Parathyroid adenoma (tissue), 2 donors: ENCODE measurements around the gene PRKAR1B.
A peak's percentile ranks its signal among the peaks of the same experiment; 100 is the strongest.

Source experiments
- H2AFZ ChIP-seq: fragments of 300-600 bp; sonication (generic); one replicate; pipeline ENCODE4 v1.7.0; 2017; ENCODE audit warnings: antibody characterized with exemption, mild to moderate bottlenecking
- H3K27ac ChIP-seq: fragments of 300-600 bp; sonication (generic); one replicate; pipeline ENCODE4 v1.7.0; 2017
- H3K27me3 ChIP-seq: fragments of 300-600 bp; sonication (generic); one replicate; pipeline ENCODE4 v1.7.0; 2017; ENCODE audit warnings: low read length; ENCODE audit not compliant: control insufficient read depth, insufficient read depth
- H3K36me3 ChIP-seq: fragments of 300-600 bp; sonication (generic); one replicate; pipeline ENCODE4 v1.7.0; 2017; ENCODE audit warnings: low read length; ENCODE audit not compliant: control insufficient read depth, insufficient read depth
- H3K4me1 ChIP-seq: fragments of 300-600 bp; sonication (generic); one replicate; pipeline ENCODE4 v1.7.0; 2017; ENCODE audit warnings: control low read depth
- H3K4me2 ChIP-seq: fragments of 300-600 bp; sonication (generic); one replicate; pipeline ENCODE4 v1.7.0; 2017; ENCODE audit warnings: low read length
- H3K4me3 ChIP-seq: fragments of 300-600 bp; sonication (generic); one replicate; pipeline ENCODE4 v1.7.0; 2017; ENCODE audit warnings: low read depth, low read length
- H3K79me2 ChIP-seq: fragments of 300-600 bp; sonication (generic); one replicate; pipeline ENCODE4 v1.7.0; 2017; ENCODE audit warnings: control low read depth
- H3K9ac ChIP-seq: fragments of 300-600 bp; sonication (generic); one replicate; pipeline ENCODE4 v1.7.0; 2017; ENCODE audit warnings: mild to moderate bottlenecking
- H3K9me3 ChIP-seq: fragments of 300-600 bp; sonication (generic); one replicate; pipeline ENCODE4 v1.7.0; 2017; ENCODE audit warnings: low read length; ENCODE audit not compliant: control insufficient read depth
- CTCF ChIP-seq: fragments of 300-600 bp; sonication (generic); IDR thresholded peaks from one replicate; pipeline ENCODE4 v1.7.0; 2017; ENCODE audit warnings: antibody characterized with exemption, mild to moderate bottlenecking
- donor health status: primary hyperparathyroidism.

The PRKAR1B gene

GRCh38 chr7:611281-611810 is 115.7 kb downstream of the PRKAR1B start:
- Histone ChIP-seq H2AFZ (no peak overlapping the region), H3K4me1 (peaks cover 5% of the 10 kb centered on the region), H3K36me3 (no peaks in the 10 kb centered on the region), H3K27ac (peak overlapping the region; percentile 30), H3K9me3 (no peaks in the 10 kb centered on the region), H3K9ac (no peak overlapping the region), H3K4me3 (no peak overlapping the region), H3K79me2 (no peaks in the 10 kb centered on the region), H3K27me3 (no peaks in the 10 kb centered on the region), H3K4me2 (no peak overlapping the region)
- no peak for TF ChIP-seq CTCF

GRCh38 chr7:610531-611280 is 116.4 kb downstream of the PRKAR1B start:
- Histone ChIP-seq H3K4me2 (no peak overlapping the region), H3K79me2 (no peaks in the 10 kb centered on the region), H3K9me3 (no peaks in the 10 kb centered on the region), H3K9ac (no peak overlapping the region), H2AFZ (no peak overlapping the region), H3K4me3 (no peak overlapping the region), H3K27ac (peak overlapping the region; percentile 48), H3K27me3 (no peaks in the 10 kb centered on the region), H3K4me1 (peaks cover 5% of the 10 kb centered on the region), H3K36me3 (no peaks in the 10 kb centered on the region)
- TF ChIP-seq CTCF: no peak

GRCh38 chr7:610141-610530 is 116.9 kb downstream of the PRKAR1B start:
- no peaks in the 10 kb centered on the region for H3K27me3 ChIP-seq
- no peak overlapping the region for H2AFZ ChIP-seq
- no peak overlapping the region for H3K4me3 ChIP-seq
- no peaks in the 10 kb centered on the region for H3K9me3 ChIP-seq
- H3K27ac ChIP-seq: peak overlapping the region; percentile 48
- no peak for TF ChIP-seq CTCF
- no peak overlapping the region for H3K9ac ChIP-seq
- no peaks in the 10 kb centered on the region for H3K79me2 ChIP-seq
- H3K36me3 ChIP-seq: no peaks in the 10 kb centered on the region
- no peak overlapping the region for H3K4me2 ChIP-seq
- H3K4me1 ChIP-seq: peaks cover 5% of the 10 kb centered on the region

GRCh38 chr7:609365-609764 is 117.7 kb downstream of the PRKAR1B start:
- H3K4me1 ChIP-seq: peaks cover 5% of the 10 kb centered on the region
- H3K4me3 ChIP-seq: no peak overlapping the region
- no peak overlapping the region for H3K27ac ChIP-seq
- H3K9ac ChIP-seq: no peak overlapping the region
- no peak for TF ChIP-seq CTCF
- no peaks in the 10 kb centered on the region for H3K27me3 ChIP-seq
- no peak overlapping the region for H3K4me2 ChIP-seq
- H2AFZ ChIP-seq: no peak overlapping the region
- no peaks in the 10 kb centered on the region for H3K36me3 ChIP-seq
- H3K9me3 ChIP-seq: no peaks in the 10 kb centered on the region
- no peaks in the 10 kb centered on the region for H3K79me2 ChIP-seq

GRCh38 chr7:608954-609353 is 118.1 kb downstream of the PRKAR1B start:
- Histone ChIP-seq H3K27me3 (no peaks in the 10 kb centered on the region), H3K27ac (no peak overlapping the region), H3K4me1 (peaks cover 5% of the 10 kb centered on the region)

More at GRCh38 chr7:608954-609353, 118.1 kb downstream of the PRKAR1B start:
- Histone ChIP-seq H3K36me3 (no peaks in the 10 kb centered on the region), H2AFZ (no peak overlapping the region), H3K9me3 (no peaks in the 10 kb centered on the region), H3K9ac (no peak overlapping the region), H3K4me3 (no peak overlapping the region), H3K4me2 (no peak overlapping the region), H3K79me2 (no peaks in the 10 kb centered on the region)
- TF ChIP-seq CTCF: no peak
